Islet precursor cell (in vitro differentiated cells): Measurements from ENCODE around the gene NR2F1.

Source experiments
- DNase-seq: peaks from one replicate; pipeline ENCODE4 v3.0.0-alpha.2; 2018

Gene NR2F1

DNA sequence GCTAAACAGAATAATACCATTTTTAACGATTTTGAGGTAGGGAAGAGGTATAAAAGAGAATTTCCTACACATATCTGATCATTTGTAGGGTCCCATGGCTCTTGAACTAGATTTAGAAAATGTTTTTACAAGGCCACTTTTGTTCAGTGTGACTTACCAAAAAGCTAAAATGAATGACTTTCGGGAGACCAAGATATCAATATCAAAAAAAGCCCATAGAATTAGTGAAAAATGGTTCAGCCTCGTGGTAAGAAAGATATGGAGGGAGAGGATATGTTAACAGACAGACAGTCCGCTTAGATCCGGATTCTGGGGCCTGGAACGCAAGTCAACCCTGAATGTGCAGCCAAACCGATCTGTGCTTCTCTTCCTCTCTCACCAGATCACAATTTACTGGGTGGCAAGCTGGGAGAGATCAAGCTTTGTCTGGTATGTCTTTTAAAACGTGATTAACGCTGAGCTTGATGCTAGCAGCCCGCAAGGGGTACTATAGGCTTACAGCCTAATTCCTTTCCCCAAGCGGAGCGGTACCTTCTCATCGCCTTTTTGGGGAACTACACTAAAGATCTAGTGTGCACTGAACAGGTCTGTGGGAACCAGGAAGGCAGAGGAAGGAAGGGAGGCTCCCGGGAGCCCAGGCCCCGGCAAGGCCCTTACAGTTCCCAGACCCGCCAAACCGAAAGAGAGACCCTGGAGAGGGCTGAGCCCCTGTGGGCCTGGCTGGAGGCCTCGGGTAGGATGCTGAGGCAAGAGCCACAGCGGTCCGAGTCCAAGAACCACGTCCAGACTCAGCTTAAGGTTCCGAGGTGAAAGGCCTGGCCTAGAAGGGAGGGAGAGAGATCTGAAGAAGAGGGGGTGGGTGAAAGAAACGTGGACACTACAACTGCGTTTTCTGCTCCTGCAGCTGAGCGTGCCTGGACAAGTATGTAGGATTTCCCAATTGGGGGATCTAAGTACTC, 4.9 kb upstream of the NR2F1 start:
- peak; percentile 54 for DNase-seq

- DNase-seq: peak; percentile 55
These were observed 4.0 kb upstream of the NR2F1 start for GRCh38 chr5:93578813-93579691.

GRCh38 chr5:93579692-93580062, 3.3 kb upstream of the NR2F1 start:
- no peak for DNase-seq

- DNase-seq: peak; percentile 61
These were observed 2.7 kb upstream of the NR2F1 start for GRCh38 chr5:93580063-93580926.

GRCh38 chr5:93580927-93581445, 2.0 kb upstream of the NR2F1 start, which contains the start of gene NR2F1-AS1:
Gene NR2F1-AS1, minus strand, starts transcription at chr5:93581219.
- no peak for DNase-seq

- DNase-seq: no peak
These were observed 907 bp upstream of the NR2F1 start for GRCh38 chr5:93582167-93582462.

GRCh38 chr5:93583439-93583767, 381 bp downstream of the NR2F1 start:
- no peak for DNase-seq

- DNase-seq: peak; percentile 75
These were observed 960 bp downstream of the NR2F1 start for GRCh38 chr5:93583768-93584595.

GRCh38 chr5:93584596-93585040, 1.6 kb downstream of the NR2F1 start:
- no peak for DNase-seq

DNA sequence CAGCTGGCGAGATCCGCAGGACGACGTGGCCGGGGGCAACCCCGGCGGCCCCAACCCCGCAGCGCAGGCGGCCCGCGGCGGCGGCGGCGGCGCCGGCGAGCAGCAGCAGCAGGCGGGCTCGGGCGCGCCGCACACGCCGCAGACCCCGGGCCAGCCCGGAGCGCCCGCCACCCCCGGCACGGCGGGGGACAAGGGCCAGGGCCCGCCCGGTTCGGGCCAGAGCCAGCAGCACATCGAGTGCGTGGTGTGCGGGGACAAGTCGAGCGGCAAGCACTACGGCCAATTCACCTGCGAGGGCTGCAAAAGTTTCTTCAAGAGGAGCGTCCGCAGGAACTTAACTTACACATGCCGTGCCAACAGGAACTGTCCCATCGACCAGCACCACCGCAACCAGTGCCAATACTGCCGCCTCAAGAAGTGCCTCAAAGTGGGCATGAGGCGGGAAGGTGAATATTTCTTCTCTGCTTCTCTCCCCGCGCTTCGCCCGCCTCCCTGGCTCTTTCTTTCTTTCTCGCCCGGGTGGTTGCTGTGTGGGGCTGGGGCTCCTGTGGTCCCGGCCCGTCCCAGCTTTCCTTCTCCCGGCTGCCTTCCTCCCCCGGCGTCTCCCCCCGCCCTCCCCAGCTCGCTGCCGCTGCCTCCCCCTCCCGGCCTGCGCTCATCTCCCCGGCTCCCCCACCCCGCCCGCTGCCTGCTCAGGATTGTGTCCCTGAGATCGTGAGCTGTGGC, 2.2 kb downstream of the NR2F1 start:
- DNase-seq: no peak

GRCh38 chr5:93585767-93586385, 2.9 kb downstream of the NR2F1 start:
- DNase-seq: no peak

DNA sequence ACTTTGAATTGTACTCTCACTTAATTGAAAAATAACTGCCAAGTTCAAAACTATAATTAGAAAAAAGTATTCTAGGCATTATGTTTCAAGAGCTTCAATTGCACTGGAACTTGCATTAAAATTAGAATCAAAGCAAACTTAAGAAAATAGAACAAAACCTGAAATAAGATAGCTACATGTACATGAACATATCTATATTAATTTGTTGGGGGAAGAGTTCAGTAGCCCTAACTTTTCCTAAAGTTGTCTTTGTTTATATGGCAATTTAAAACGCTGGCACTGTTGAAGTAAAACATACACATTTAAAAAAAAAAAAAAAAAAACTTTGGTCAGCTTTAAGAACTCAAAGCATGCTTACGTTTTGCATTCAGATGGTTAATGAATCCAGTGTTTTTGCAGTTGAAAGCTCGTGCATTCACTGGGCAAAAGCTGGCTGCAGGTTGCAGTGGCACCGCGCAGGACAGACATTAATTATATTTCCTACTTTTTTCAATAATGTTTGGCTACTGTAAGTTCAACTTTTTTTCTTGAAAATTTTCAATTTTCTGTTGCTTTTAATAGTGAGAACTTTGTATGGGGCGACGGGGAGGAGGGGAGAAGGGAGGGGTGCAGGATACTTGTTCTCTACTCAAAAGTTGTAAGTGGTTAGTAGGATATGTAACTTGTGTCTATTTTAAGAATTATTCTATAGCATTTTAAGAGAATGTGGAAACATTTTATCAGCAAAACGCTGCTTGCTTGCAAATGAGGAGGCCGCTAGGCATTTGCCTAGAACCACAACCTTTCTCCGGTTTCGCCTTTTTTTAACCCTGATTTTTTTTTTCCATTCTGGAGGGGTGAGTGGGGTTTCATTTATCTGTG, 3.9 kb downstream of the NR2F1 start:
- no peak for DNase-seq

- DNase-seq: no peak
These were observed 4.8 kb downstream of the NR2F1 start for GRCh38 chr5:93587597-93588351.

DNA sequence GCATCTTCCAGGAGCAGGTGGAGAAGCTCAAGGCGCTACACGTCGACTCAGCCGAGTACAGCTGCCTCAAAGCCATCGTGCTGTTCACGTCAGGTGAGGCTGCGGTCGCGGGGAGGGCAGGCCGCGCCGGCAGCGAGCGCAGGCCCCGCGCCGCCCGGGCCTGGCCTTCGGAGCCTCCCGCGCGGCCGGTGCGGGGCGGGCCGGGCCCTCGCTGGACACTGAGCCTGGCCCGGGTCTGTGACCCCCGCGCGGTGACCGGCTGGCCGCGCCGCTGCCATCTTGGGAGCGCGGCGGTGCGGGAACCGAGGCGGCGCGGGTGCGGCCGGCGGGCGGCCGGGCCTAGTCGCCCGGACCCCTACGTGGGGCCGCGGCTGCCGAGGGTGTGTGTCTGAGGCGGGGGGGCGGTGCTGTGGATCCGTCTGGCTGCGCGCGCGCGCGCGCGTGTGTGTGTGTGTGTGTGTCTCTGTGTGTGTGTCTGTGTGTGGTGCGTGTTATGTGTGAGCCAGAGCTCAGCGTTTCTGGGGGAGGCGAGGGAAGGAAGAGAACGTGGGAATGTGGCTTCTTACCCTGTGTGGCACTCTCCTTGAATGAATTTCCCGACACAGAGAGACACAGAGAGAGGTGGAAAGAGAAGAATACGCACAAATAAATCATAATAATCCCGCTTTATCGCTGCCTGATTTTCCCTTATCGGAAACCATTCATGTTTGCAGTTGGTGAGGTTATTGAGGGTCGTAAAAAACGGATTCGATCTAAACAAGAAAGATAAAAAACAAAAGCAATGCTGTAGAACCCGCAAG, 5.5 kb downstream of the NR2F1 start:
- DNase-seq: no peak

- DNase-seq: no peak
These were observed 6.3 kb downstream of the NR2F1 start for GRCh38 chr5:93589152-93589828.

DNA sequence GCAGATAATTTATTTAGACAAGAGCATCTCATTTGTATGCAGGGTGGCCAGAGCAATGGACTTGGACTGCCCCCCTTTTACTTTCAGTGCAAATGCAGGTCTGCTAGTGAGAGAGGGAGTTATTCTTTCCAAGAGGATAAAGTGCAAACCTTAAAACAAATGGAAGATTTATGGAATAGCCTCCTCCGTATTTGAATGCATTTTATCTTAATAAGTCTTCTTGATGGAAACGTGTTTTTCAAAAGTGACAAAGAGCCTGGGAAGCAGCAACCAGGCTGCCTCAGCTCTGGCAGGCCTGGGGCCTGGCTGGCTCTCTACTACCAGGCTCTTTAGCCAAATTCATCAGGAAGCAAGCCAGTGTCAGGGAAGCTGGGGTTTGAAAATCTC, 6.8 kb downstream of the NR2F1 start:
- no peak for DNase-seq

DNA sequence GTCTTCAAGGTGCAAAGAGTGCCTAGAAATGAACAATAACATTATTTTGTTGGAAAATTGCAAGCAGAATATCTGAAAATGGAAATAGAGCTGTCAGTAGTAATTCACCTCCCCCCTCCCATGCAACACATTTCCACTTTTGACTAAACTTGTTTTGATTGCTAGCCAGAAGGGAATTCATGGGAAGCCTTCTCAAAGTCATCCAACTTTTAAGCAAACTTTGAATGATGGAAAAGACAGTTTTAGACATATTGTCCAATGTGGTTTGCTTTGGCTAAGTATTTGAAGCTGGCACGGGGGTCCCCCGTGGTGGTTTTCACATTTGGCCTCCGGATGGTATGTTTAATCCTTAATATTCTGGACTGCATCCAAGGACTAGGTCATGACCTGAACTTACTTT, 7.5 kb downstream of the NR2F1 start:
- no peak for DNase-seq
